HL-60/S4 (cell line): Measurements from ENCODE around the gene NFYA.

Source experiments
- in situ Hi-C: fragments of 300-500 bp; cut with MboI; formaldehyde crosslinking; loops from 2 replicates; pipeline ENCODE4 v1.14.3; 2022; ENCODE audit warnings: low sequenced_read_pairs

Gene NFYA

DNA sequence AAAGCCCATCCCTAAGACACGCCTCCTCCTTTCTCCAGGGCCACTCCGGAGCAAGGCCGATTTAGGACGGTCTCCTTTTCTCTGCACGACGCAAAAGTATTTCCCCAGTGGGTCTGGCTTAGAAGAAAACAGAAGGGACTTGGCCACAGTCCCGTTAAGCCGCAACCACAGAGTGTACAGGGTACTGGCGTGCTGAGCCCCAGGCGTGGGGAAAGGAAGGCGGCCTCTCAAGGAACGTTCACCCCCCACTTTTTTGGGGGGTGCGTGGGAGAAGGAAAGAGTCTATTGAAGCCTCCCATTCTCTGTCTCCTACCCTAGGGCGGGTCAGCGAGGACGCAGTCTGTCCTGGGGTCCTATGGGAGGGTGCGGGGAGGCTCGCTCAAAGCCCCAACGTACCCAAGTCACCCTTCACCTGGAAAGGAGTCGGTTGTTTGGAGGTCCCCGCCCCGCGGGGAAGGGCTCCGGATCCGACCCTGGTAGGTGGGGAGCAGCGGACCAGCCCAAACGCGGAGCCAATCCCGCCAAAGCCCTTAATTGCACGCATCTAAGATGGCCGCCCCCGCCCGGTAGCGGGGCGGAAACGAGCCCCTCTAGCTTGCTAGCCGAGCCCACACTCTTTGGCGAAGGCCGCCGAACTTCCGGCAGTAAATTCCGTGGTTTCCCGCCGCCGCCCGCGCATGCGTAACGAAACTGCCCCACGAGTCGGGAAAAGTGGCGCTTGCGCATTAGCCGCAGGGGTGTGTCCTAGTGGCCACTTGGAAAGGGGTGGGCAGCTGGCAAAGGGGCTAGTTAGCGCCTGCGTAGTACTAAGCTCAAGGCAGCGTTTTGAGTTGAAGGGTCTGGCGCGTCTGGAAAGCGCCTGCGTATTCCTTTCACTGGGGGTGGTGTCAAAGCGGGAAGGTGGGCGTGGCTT, 595 bp upstream of the NFYA start, which contains the start of gene OARD1:
TSS of gene OARD1 (minus strand) at position 434 of the 913 bp plus-strand sequence. CDS start 722 bp downstream, outside the sequence.
- in situ Hi-C loops = loop anchor here (10.0 kb wide), 1 partner anchor 113 kb away; no protein-coding TSS in a partner anchor

DNA sequence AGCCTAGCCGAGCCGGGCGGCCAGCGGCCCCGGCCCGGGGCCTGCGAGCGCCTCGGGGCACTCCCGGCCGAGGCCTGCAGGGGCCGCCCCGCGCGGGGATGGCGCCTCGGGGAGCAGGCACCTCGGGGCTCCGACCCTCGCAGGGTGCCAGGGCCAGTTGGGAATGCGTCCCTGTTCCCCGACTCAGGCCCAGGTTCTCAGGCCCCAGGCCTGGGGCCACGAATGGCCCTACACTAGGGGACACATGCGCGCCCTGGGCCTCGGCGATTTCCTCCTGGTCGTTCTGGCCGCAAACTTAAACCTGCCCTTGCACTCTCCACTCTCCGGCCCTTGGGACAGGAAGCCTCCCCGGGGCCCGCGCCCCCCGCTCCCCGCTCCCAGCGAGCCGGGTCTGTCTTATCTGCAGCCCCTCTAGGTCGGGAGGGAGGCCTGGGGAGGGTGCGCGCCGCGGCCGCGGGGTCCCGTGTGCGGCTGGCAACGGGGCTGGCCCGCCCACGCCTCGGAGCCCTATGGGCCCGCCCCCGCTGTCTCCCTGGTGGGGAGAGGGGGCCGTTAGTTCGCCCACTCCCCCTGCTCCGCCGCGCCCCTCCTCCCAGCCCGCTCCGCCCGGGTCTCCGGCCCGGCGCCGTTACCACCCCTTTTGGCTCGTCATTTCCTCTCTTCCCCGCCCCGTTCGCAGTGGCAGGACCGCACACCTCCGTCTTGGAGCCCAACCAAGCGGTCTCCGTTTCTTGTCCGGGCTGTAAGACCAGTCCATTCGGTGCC, 611 bp downstream of the NFYA start:
- in situ Hi-C loops = loop anchor here (10.0 kb wide), 1 partner anchor 111 kb away; no protein-coding TSS in a partner anchor

DNA sequence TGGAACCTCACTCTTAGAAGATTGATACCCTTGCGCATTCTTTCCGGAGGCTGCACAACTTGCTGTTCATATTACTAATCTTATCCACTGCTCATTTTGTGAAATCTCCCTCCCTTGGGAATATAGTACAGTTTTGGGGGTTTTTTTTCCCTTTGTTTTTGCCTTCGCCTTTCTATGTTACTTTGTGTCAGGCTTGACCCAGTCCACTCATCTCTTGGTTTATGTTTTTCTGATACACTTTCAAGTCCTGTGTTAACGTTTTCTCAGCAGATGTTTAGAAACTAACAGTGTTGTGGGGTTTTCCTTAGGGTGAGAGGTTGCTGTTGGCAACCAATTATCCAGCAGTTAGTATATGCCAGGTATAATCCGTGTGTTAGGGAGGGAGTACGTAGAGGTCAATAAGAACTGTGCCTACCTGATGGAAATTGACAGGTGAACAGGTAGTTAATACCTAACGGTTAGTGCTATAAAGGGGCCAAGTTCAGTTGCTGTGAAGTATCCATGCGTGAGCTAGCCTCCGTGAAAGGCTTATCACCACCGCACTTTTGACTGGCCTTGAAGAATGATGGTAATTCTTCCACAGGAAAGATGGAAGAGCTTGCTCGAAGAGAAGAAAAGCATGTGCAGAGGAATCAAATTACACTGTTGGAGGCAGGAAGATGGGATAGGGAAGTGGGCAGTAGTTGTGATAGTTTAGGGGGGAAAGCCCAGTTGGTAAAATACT, 1.4 kb downstream of the NFYA start:
- in situ Hi-C loops = loop anchor here (10.0 kb wide), 1 partner anchor 111 kb away; no protein-coding TSS in a partner anchor

DNA sequence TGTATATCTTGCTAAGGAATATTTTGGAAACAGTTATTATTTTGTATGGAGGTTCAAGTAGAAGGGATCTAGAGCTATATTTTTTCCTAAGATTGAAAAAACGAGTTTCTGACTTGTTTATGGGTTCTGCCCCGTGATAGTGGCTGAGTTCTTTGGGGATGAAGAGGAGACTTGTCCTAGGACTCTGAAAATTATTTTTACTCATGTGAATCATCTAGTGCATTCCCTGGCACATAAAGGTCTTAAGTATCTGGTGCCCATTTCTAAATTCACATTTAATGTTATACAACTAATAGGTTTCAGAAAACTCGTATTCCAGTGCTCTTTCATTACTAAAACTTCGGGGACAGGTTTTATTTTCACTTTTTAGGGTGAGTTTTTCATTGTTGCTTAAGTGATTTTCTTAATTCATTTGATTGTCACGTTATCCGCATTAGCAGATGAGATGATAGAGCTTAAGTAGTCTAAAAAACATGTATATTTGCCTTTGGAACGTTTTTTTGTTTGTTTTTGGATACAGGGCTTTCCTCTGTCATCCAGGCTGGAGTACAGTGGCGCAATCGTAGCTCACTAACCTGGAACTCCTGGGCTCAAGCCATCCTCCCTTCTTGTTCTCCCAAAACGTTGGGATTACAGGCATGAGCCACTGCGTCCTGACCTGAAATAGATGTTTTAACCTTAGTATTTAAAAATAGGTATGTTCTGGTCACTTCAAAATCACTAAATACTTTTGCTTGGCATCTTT, 2.1 kb downstream of the NFYA start:
- in situ Hi-C loops = loop anchor here (10.0 kb wide), 1 partner anchor 110 kb away; no protein-coding TSS in a partner anchor

DNA sequence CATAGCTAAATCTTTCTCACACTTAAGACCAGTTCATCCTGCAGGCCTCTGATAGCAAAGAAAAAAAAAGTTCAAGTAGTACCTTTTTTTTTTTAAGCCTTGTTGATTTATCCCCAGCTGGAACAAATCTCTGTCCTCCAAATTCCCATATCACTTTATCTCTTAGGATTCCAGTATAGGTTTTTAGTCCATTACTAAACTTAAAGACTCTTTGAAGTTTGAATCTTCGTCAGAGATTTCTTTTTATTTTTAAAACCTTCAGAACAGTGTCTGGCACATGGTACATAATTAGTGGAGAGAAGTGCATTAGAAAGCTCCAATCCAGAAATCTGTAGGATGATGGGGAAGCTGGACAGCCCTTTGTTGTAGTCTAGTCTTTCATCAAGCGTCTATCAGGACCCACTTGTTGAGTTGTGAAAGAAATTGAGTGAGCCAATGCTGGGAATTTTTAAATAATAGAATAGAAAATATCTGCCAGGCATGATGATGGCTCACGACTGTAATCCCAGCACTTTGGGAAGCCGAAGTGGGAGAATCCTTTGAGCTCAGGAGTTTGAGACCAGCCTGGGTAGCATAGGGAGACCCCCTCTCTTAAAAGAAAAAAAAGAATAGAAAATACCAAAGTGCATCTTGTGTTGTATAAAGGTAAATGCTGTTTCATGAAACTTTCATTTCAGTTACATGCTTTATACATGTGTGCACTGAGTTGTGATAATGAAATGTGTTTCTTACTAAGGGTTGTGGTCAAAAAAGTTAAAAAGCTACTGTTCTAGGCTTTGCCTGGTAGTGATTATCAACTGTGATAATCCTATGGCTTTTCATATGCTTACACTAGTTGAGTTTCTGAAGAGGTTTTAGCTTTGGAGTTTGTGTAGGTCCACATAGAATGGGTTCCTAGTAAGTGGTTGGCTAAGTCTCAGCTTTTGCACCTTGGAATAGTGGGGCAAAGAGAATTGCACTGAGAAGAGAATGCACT, 3.2 kb downstream of the NFYA start:
- in situ Hi-C loops = loop anchor here (10.0 kb wide), 1 partner anchor 109 kb away; no protein-coding TSS in a partner anchor

DNA sequence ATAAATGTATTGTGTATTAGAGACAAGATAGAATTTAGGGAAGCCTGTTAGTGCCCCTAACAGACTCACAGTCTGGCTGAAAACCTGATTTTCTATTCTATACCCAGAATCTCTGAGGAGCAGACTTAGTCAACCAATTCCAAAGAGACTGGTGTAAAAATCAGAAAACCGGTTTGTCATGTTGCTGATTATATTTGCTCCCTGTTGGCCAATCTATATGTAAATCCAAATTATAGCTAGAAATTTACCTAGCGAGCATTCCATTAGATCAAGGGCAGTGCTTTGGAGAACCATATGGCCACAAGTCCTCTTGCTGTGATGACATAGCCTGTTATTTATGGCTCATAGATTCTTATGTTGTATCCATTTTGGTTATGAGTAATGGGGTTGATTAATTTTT, 4.8 kb downstream of the NFYA start:
- in situ Hi-C loops = loop anchor here (10.0 kb wide), 1 partner anchor 107 kb away; no protein-coding TSS in a partner anchor

DNA sequence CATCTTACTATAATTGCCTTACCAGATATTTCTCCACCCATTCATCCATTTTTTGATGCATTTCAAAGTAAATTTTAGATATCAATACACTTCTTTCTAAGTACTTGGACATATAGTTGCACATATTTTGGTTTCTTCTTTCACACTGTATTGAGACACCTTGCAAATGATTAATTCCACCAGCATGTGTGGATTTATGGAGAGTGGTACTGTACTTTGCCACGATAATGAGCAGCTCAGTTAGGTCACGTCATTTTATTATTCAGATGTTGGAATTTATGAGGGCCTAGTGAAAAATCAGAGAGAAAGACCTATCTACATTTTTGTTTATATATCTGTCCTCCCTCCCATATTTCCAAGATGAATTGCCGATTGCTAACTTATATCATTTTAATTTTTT, 5.3 kb downstream of the NFYA start:
- in situ Hi-C loops = loop anchor here (10.0 kb wide), 1 partner anchor 107 kb away; no protein-coding TSS in a partner anchor

DNA sequence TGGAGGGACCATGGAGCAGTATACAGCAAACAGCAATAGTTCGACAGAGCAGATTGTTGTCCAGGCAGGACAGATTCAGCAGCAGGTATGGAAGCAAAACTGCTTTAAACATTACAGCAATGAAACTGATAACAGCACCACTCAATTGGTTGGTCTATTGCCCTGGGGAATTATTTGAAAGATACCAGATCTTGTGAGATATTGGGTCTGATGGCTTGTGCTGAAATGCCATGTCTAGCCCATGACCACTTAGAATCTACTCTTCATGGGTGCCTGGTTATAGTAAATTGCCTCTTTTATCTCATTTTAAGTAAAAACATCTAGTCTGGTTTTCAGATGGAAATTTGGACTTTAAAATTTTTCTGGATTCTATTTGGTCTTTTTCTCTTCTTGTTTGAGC, 6.3 kb downstream of the NFYA start:
- in situ Hi-C loops = loop anchor here (10.0 kb wide), 1 partner anchor 106 kb away; no protein-coding TSS in a partner anchor

DNA sequence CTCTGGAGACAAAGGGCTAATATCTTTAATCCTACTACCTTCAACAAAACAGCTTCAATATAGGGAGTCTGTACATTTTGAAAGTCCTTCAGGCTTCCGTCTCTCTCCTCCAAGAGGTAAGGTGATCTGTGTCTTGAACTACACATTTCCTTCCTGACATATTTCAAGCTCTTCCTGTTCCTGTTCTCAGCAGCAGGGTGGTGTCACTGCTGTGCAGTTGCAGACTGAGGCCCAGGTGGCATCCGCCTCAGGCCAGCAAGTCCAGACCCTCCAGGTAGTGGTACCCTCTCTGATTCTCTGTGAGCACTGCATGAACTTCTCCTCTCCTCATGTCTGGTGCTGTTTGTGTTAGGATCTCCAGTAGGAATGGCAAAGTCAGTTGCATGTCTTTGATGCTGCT, 7.8 kb downstream of the NFYA start:
- in situ Hi-C loops = no loop called here

DNA sequence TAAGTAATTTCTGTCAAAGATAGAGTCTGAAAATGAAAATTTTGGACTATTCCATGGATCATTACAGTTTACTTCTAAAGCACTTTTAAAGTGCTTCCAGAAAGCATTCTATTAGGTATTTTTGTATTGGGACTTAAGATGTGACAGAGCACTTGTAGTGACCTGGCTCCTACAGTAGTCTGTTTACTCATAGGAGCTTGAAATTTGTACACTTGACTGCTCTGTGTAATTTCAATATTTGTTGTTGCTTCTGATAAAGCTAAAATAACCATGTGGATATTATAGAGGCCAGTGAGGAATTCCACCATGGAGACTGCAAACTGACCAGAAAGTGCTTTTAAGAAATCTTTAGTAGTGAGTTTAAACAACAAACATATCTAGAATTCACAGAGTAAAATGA, 10.3 kb downstream of the NFYA start:
- in situ Hi-C loops = no loop called here

DNA sequence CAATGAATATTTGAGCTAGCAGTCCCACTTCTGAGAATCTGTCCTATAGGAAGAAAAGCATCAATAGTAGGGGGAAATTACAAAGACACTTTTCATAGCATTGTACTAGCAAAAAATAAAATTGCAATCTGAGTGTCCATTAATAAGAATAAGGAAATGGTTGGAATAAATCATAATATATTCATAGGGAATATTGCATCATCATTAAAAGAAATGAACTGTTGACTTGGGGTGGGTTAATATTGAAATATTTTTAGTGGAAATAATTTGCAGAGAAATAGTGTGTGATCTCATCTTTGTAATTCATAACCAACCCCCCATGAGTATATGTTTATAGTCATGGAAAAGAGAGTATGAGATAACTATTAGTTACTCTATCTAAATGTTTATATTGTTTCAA, 12.4 kb downstream of the NFYA start:
- in situ Hi-C loops = no loop called here

DNA sequence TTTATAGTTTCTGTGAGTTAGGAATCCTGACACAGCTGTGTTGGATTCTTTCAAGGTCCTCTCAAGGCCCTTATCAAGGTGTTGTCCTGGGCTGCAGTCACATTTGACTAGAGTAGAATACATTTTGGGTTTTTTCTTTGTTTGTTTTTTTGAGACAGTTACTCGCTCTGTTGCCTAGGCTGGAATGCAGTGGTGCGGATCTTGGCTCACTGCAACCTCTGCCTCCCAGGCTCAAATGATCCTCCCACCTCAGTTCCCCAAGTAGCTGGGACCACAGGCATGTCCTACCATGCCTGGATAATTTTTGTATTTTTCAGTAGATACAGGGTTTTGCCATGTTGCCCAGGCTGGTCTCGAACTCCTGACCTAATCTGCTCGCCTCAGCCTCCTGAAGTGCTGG, 15.7 kb downstream of the NFYA start:
- in situ Hi-C loops = no loop called here

DNA sequence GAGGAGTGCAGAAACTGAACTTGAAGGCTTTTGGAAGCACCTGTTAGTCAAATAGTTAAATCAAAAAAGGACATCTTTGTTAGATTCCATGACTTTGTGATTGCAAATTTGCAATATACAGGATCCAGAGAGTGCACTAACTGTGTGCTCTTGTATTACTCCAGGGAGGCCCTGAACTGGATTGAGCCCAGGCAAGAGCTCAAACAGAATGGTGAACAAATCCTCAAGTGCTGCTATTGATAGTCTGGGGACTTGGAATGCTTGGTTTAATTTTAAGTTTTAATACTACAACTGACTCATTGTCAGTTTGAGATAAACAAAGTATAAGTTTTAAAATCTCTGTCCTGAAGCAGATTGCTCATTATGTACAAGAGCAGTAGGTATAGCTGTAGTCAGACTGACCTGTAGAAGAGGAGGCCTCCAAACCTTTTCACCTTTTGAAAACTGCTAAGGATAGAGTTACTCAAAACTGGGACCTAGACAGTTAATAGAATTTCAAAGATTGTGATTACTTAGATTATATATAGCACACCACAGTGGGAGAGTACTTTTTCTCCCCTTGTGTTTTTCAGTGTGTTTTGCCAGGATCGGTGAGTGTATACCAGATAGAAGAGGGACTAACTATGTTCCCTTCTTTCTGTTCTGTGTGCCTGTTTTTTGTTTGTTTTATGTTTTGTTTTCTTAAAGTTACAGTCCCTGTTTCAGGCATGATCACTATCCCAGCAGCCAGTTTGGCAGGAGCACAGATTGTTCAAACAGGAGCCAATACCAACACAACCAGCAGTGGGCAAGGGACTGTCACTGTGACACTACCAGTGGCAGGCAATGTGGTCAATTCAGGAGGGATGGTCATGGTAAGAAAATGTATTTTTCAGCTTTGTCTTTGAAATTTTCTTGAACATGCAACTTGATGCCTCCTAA, 18.3 kb downstream of the NFYA start:
- in situ Hi-C loops = loop anchor here (10.0 kb wide), 1 partner anchor 224 kb away; no protein-coding TSS in a partner anchor

DNA sequence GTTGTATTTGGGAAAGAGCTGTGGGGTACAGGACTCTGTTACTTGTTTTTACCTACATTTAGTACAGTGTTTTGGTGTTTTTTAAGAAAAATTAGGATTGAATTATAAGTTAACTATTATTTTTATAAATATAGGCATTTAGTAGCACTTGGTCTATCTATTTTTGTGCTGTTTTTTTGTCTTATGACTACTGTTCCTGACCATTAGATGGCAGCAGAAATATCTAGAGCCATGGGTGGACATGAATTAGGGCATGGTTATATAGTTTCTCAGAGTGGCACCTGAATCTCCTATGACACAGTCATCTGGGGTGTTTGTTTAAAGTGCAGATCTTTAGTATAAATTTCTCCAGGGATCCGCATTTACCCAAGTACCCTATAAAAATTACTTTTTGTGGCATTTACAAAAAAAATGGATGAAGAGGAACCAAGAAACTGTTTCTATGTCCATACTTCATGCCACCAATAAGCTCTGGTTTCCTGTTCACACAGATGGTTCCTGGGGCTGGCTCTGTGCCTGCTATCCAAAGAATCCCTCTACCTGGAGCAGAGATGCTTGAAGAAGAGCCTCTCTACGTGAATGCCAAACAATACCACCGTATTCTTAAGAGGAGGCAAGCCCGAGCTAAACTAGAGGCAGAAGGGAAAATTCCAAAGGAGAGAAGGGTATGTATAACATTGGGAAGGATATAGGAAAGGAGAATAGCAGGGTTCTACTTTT, 19.8 kb downstream of the NFYA start:
- in situ Hi-C loops = loop anchor here (10.0 kb wide), 1 partner anchor 222 kb away; no protein-coding TSS in a partner anchor

DNA sequence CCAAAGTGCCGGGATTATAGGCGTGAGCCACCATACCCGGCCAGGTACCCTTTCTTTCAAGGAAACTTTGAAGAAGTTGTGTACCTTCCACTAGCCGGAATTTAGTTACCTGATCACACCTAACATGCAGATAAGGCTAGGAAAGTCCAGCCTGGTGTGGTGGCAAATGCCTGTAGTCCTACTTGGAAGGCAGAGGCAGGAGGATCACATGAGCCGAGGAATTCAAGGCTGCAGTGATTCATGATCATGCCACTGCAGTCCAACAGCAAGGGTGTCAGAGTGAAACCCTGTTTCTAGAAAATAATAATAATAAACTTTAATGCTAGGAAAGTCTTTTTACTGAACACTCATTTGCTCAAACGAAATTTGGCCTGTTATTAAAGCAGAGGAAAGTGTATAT, 21.0 kb downstream of the NFYA start:
- in situ Hi-C loops = loop anchor here (10.0 kb wide), 1 partner anchor 221 kb away; no protein-coding TSS in a partner anchor

DNA sequence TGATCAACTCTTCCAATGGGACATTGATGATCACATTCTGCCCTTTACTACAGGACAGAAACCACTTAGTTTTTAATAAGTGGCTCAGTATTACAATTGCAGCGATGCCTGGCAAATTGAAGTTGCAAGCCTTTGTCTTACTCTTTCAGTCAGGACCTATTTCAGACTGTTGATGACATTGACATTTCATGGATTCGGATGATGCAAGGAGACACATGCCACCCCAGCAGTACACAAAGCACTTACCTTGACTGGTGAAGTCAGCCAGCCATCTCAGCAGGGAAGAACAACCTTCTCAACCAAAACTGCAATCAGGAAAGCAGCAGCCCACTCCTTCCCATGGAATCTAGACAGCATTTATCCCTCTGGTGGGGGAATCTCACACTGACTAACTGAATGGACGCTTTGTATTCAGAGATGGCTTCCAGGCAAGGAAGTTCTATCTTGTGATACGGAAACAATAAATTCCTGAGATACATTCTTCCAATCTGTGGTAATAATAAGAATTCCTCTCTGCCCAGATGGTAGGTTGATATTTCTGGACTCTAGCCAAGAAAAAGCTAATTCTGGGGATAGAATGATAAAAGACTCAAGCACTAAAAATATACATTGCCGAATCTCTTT, 24.8 kb downstream of the NFYA start:
- in situ Hi-C loops = loop anchor here (10.0 kb wide), 1 partner anchor 217 kb away; no protein-coding TSS in a partner anchor
